Neuronal stem cell (in vitro differentiated cells): Measurements from ENCODE around the gene TBC1D14.

Experiments
- DNase-seq: peaks from one replicate; pipeline ENCODE4 v3.0.0-alpha.2; 2013; ENCODE audit warnings: low spot score
- H2AFZ ChIP-seq: one replicate; pipeline ENCODE4 v1.6.1; 2013; ENCODE audit warnings: mild to moderate bottlenecking, low read length, inconsistent platforms
- H2AK5ac ChIP-seq: 2 replicates; pipeline ENCODE4 v1.6.1; 2013; ENCODE audit warnings: low read depth, mild to moderate bottlenecking, inconsistent platforms, low read length, moderate library complexity, mixed read lengths
- H2BK120ac ChIP-seq: 2 replicates; pipeline ENCODE4 v1.6.1; 2013; ENCODE audit warnings: low read depth, mild to moderate bottlenecking, inconsistent platforms, low read length, moderate library complexity, mixed read lengths
- H2BK12ac ChIP-seq: one replicate; pipeline ENCODE4 v1.6.1; 2013; ENCODE audit warnings: low read length, inconsistent platforms
- H2BK15ac ChIP-seq: 2 replicates; pipeline ENCODE4 v1.6.1; 2013; ENCODE audit warnings: mild to moderate bottlenecking, low read length, inconsistent platforms, mixed read lengths
- H2BK5ac ChIP-seq: one replicate; pipeline ENCODE4 v1.6.1; 2013; ENCODE audit warnings: inconsistent platforms, mild to moderate bottlenecking, low read length, moderate library complexity
- H3K14ac ChIP-seq: one replicate; pipeline ENCODE4 v1.6.1; 2013; ENCODE audit warnings: low read length, inconsistent platforms
- H3K18ac ChIP-seq: 2 replicates; pipeline ENCODE4 v1.6.1; 2013; ENCODE audit warnings: low read length, inconsistent platforms
- H3K23ac ChIP-seq: 2 replicates; pipeline ENCODE4 v1.6.1; 2013; ENCODE audit warnings: low read depth, mild to moderate bottlenecking, mixed read lengths, low read length, inconsistent platforms; ENCODE audit not compliant: poor library complexity
- H3K27ac ChIP-seq: replicated peaks from 3 replicates; pipeline ENCODE4 v1.5.1; 2013; ENCODE audit warnings: low read length, inconsistent platforms
- H3K27me3 ChIP-seq, 3 experiments: 2 replicates each; pipeline ENCODE4 v1.6.1; 2013; ENCODE audit warnings: low read length in 3 of 3, mild to moderate bottlenecking in 2 of 3, inconsistent platforms in 1 of 3, low read depth in 1 of 3, mixed read lengths in 1 of 3, moderate library complexity in 1 of 3; ENCODE audit not compliant: control insufficient read depth in 3 of 3, insufficient read depth in 3 of 3
- H3K36me3 ChIP-seq, 2 donors: replicated peaks in 1 of 2; 2 replicates each; pipeline ENCODE4 v1.6.1; 2013; ENCODE audit warnings: low read length in 2 of 2; ENCODE audit not compliant: control insufficient read depth in 2 of 2, insufficient read depth in 2 of 2
- H3K4ac ChIP-seq: 2 replicates; pipeline ENCODE4 v1.6.1; 2013; ENCODE audit warnings: inconsistent platforms, mild to moderate bottlenecking, low read length, moderate library complexity
- H3K4me1 ChIP-seq, 2 donors: 1 replicate in 1 of 2; 2 replicates in 1 of 2; pipeline ENCODE4 v1.6.1; 2013; ENCODE audit warnings: low read length in 2 of 2, low read depth in 1 of 2; ENCODE audit not compliant: control insufficient read depth in 2 of 2, insufficient read depth in 1 of 2
- H3K4me2 ChIP-seq: one replicate; pipeline ENCODE4 v1.6.1; 2013; ENCODE audit warnings: mild to moderate bottlenecking, low read length, inconsistent platforms; ENCODE audit not compliant: insufficient read depth, poor library complexity, severe bottlenecking
- H3K4me3 ChIP-seq, 2 donors: 2 replicates each; pipeline ENCODE4 v1.5.1; 2013; ENCODE audit warnings: low read length in 2 of 2, mild to moderate bottlenecking in 2 of 2, inconsistent platforms in 1 of 2, moderate library complexity in 1 of 2
- H3K79me1 ChIP-seq: one replicate; pipeline ENCODE4 v1.6.1; 2013; ENCODE audit warnings: low read depth, mild to moderate bottlenecking, inconsistent platforms, low read length, moderate library complexity
- H3K9ac ChIP-seq: one replicate; pipeline ENCODE4 v1.6.1; 2013; ENCODE audit warnings: mild to moderate bottlenecking, low read depth, low read length, inconsistent platforms; ENCODE audit not compliant: poor library complexity
- H3K9me3 ChIP-seq, 2 donors: replicated peaks in 1 of 2; 2 replicates each; pipeline versions ENCODE3 to v1.6.1; 2013; ENCODE audit warnings: low read length in 2 of 2, mild to moderate bottlenecking in 2 of 2, inconsistent platforms in 1 of 2, low read depth in 1 of 2, mixed read lengths in 1 of 2, moderate library complexity in 1 of 2; ENCODE audit not compliant: control insufficient read depth in 2 of 2, insufficient read depth in 1 of 2
- H4K8ac ChIP-seq: one replicate; pipeline ENCODE4 v1.6.1; 2013; ENCODE audit warnings: low read depth, mild to moderate bottlenecking, inconsistent platforms, low read length, moderate library complexity
- H4K91ac ChIP-seq: one replicate; pipeline ENCODE4 v1.6.1; 2013; ENCODE audit warnings: low read length, low read depth, mild to moderate bottlenecking, inconsistent platforms; ENCODE audit not compliant: poor library complexity
- whole genome bisulfite sequencing, 2 donors: extraction: QIAGEN DNeasy Blood & Tissue Kit; methylation state at CpG; one replicate each; pipeline ENCODE4 v1.1.7; 2013; ENCODE audit warnings: missing lambda C conversion rate in 2 of 2, mixed read lengths in 1 of 2; ENCODE audit not compliant: insufficient read length in 2 of 2, insufficient replicate concordance in 1 of 2; ENCODE audit errors: extremely low coverage in 2 of 2; 5-methylcytosine and 5-hydroxymethylcytosine counted together

TBC1D14 gene

GRCh38 chr4:7068279-7068842 is 158.7 kb downstream of the TBC1D14 start:
- Histone ChIP-seq H4K91ac (no peak overlapping the region), H3K18ac (peak overlapping the region; percentile 95), H3K23ac (peak overlapping the region; percentile 38), H3K4me3 (peak overlapping the region; percentile 79 to 86), H3K4ac (no peak overlapping the region), H3K9ac (peak overlapping the region; percentile 82), H3K36me3 (peaks cover 5 to 24% of the 10 kb centered on the region in 2 donors), H2BK12ac (no peak overlapping the region), H2AFZ (peak overlapping the region; percentile 89), H3K27ac (no peak overlapping the region), H3K14ac (no peak overlapping the region), H2BK120ac (no peak overlapping the region), H3K27me3 (peaks cover 0 to 20% (median 9%) of the 10 kb centered on the region in 3 experiments), H3K4me1 (peaks cover 5 to 7% of the 10 kb centered on the region in 2 donors), H3K4me2 (peak overlapping the region; percentile 76), H3K9me3 (no peaks in the 10 kb centered on the region), H2BK5ac (no peak overlapping the region), H4K8ac (no peak overlapping the region), H2AK5ac (no peak overlapping the region), H3K79me1 (peaks cover 7% of the 10 kb centered on the region), H2BK15ac (no peak overlapping the region)
- no CpG with 5 or more reads among the region's 50 CpGs for WGBS, 2 donors
- no peak for DNase-seq

GRCh38 chr4:7068883-7069282 is 159.3 kb downstream of the TBC1D14 start:
- Histone ChIP-seq H3K4me3 (peak overlapping the region; percentile 79 to 86), H2BK12ac (no peak overlapping the region), H3K4me1 (peaks cover 5 to 7% of the 10 kb centered on the region in 2 donors), H3K27me3 (peaks cover 0 to 20% (median 9%) of the 10 kb centered on the region in 3 experiments), H2AK5ac (no peak overlapping the region), H3K23ac (no peak overlapping the region), H3K36me3 (peaks cover 3 to 19% of the 10 kb centered on the region in 2 donors), H3K14ac (no peak overlapping the region), H3K4me2 (peak overlapping the region; percentile 76), H2BK15ac (no peak overlapping the region), H3K79me1 (peaks cover 7% of the 10 kb centered on the region), H2BK5ac (no peak overlapping the region), H4K8ac (no peak overlapping the region), H3K9me3 (no peaks in the 10 kb centered on the region), H3K27ac (no peak overlapping the region), H3K9ac (no peak overlapping the region), H3K4ac (no peak overlapping the region), H4K91ac (no peak overlapping the region), H2BK120ac (no peak overlapping the region), H3K18ac (peak overlapping the region; percentile 84), H2AFZ (peak overlapping the region; percentile 89)
- no CpG with 5 or more reads among the region's 20 CpGs for WGBS, 2 donors
- no peak for DNase-seq

- H3K14ac ChIP-seq: no peak overlapping the region
These were observed 161.3 kb downstream of the TBC1D14 start for GRCh38 chr4:7070729-7071511.

GRCh38 chr4:7073059-7073458 is 163.4 kb downstream of the TBC1D14 start:
- H2AK5ac ChIP-seq: peak overlapping the region; percentile 21
- H3K79me1 ChIP-seq: no peaks in the 10 kb centered on the region
- no CpG with 5 or more reads among the region's 14 CpGs for WGBS, 2 donors

More at GRCh38 chr4:7070729-7071511, 161.3 kb downstream of the TBC1D14 start:
- H4K8ac ChIP-seq: no peak overlapping the region
- peaks cover 0 to 4% of the 10 kb centered on the region in 2 donors for H3K36me3 ChIP-seq
- H3K4me2 ChIP-seq: no peak overlapping the region
- H3K27ac ChIP-seq: no peak overlapping the region
- H2AFZ ChIP-seq: no peak overlapping the region
- no peak overlapping the region for H3K4ac ChIP-seq
- H2AK5ac ChIP-seq: no peak overlapping the region
- H2BK15ac ChIP-seq: no peak overlapping the region
- H2BK5ac ChIP-seq: no peak overlapping the region
- peak; percentile 70 for DNase-seq
- H3K9me3 ChIP-seq: no peaks in the 10 kb centered on the region
- H3K23ac ChIP-seq: peak overlapping the region; percentile 0
- H2BK120ac ChIP-seq: no peak overlapping the region
- H4K91ac ChIP-seq: no peak overlapping the region
- peaks cover 5 to 7% of the 10 kb centered on the region in 2 donors for H3K4me1 ChIP-seq
- no peak overlapping the region for H3K18ac ChIP-seq
- H3K79me1 ChIP-seq: peaks cover 7% of the 10 kb centered on the region
- H2BK12ac ChIP-seq: no peak overlapping the region
- no CpG with 5 or more reads among the region's 23 CpGs for WGBS, 2 donors
- no peak overlapping the region for H3K9ac ChIP-seq
- H3K27me3 ChIP-seq: peaks cover 0 to 20% (median 9%) of the 10 kb centered on the region in 3 experiments
- H3K4me3 ChIP-seq: no peak overlapping the region

More at GRCh38 chr4:7073059-7073458, 163.4 kb downstream of the TBC1D14 start:
- Histone ChIP-seq H3K9me3 (no peaks in the 10 kb centered on the region), H3K27me3 (peaks cover 0 to 20% (median 9%) of the 10 kb centered on the region in 3 experiments), H3K27ac (no peak overlapping the region), H3K23ac (no peak overlapping the region), H2BK12ac (no peak overlapping the region), H3K14ac (no peak overlapping the region), H3K4ac (no peak overlapping the region), H3K4me3 (no peak overlapping the region), H3K4me1 (peaks cover 0 to 4% of the 10 kb centered on the region in 2 donors), H4K91ac (no peak overlapping the region), H2BK15ac (no peak overlapping the region), H2BK120ac (no peak overlapping the region), H3K9ac (no peak overlapping the region), H3K36me3 (no peaks in the 10 kb centered on the region), H2AFZ (no peak overlapping the region), H4K8ac (no peak overlapping the region), H3K18ac (no peak overlapping the region), H2BK5ac (no peak overlapping the region), H3K4me2 (no peak overlapping the region)
- no peak for DNase-seq
